ENCODE measurements around the gene DUSP22. TPM values are rescaled to one million over a fixed set of nuclear protein-coding genes. Genes with fewer than 3 reads are reported as not detected.

Gene DUSP22
- polyA plus RNA-seq, 1 of the 3 experiments (the other 2 are of a cell fraction): 6.8 TPM

DNA sequence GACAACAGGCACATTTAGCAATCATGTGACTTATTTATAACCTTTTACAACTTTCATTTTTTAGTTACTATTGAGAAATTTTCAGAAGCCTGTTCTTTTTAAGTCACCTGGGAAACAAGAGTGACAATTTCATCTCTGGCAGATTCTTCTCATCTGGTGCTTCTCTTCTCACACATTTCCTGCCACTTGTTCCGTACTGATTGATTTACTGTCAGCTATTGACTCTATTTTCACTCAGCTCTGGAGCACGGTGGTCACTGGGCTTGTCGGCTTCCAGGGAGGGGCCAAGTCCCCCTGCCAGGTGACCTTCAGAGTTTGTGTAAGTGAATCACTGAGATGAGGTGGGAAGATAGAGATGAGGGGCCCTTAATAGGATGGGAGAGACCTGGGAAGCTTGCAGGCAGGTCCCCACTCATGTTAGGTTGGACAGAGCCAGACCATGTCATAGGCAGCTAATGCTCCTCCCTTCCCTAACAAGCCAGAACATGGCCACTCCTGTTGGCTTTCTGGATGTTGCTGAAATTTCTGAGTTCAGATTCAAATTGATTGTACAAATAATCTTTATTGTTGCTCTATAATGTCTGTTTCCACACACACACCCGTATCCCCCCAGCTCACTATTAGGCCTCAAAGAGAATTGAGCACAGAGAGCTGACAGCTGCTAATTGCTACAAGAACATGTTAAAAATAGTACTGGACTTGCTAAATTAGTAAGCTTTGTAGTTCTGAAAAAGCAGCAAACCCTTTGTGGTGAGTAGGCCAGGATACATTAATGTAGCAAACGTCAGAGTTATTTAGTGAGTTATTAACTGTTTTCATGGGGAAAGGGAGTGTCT lies 13.3 kb downstream of the DUSP22 start (continued):
- TF ChIP-seq, protein P1, sequence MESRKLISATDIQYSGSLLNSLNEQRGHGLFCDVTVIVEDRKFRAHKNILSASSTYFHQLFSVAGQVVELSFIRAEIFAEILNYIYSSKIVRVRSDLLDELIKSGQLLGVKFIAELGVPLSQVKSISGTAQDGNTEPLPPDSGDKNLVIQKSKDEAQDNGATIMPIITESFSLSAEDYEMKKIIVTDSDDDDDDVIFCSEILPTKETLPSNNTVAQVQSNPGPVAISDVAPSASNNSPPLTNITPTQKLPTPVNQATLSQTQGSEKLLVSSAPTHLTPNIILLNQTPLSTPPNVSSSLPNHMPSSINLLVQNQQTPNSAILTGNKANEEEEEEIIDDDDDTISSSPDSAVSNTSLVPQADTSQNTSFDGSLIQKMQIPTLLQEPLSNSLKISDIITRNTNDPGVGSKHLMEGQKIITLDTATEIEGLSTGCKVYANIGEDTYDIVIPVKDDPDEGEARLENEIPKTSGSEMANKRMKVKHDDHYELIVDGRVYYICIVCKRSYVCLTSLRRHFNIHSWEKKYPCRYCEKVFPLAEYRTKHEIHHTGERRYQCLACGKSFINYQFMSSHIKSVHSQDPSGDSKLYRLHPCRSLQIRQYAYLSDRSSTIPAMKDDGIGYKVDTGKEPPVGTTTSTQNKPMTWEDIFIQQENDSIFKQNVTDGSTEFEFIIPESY (IDR thresholded peaks at IDR 0.05; ENCODE audit: borderline replicate concordance, low read depth): no peak
- no peak for TF ChIP-seq NFIC (IDR thresholded peaks at IDR 0.05; ENCODE audit: borderline replicate concordance)
- no peak for TF ChIP-seq EP300 (IDR thresholded peaks at IDR 0.05; ENCODE audit: borderline replicate concordance in 1 of 2, low read depth in 1 of 2, low read length in 1 of 2)
- TF ChIP-seq, protein P2, sequence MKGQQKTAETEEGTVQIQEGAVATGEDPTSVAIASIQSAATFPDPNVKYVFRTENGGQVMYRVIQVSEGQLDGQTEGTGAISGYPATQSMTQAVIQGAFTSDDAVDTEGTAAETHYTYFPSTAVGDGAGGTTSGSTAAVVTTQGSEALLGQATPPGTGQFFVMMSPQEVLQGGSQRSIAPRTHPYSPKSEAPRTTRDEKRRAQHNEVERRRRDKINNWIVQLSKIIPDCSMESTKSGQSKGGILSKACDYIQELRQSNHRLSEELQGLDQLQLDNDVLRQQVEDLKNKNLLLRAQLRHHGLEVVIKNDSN (IDR thresholded peaks at IDR 0.05; ENCODE audit: borderline replicate concordance, low read depth): no peak
- TF ChIP-seq, protein P3, sequence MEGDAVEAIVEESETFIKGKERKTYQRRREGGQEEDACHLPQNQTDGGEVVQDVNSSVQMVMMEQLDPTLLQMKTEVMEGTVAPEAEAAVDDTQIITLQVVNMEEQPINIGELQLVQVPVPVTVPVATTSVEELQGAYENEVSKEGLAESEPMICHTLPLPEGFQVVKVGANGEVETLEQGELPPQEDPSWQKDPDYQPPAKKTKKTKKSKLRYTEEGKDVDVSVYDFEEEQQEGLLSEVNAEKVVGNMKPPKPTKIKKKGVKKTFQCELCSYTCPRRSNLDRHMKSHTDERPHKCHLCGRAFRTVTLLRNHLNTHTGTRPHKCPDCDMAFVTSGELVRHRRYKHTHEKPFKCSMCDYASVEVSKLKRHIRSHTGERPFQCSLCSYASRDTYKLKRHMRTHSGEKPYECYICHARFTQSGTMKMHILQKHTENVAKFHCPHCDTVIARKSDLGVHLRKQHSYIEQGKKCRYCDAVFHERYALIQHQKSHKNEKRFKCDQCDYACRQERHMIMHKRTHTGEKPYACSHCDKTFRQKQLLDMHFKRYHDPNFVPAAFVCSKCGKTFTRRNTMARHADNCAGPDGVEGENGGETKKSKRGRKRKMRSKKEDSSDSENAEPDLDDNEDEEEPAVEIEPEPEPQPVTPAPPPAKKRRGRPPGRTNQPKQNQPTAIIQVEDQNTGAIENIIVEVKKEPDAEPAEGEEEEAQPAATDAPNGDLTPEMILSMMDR (IDR thresholded peaks at IDR 0.05): no peak
- no peak for TF ChIP-seq MEF2A (IDR thresholded peaks at IDR 0.05; ENCODE audit: borderline replicate concordance, low read depth)
- TF ChIP-seq MXI1 (IDR thresholded peaks at IDR 0.05; ENCODE audit: low read depth, low read length): no peak
- no peak for TF ChIP-seq TAF1 (IDR thresholded peaks at IDR 0.05; ENCODE audit: borderline replicate concordance, low read depth, low read length)

DNA sequence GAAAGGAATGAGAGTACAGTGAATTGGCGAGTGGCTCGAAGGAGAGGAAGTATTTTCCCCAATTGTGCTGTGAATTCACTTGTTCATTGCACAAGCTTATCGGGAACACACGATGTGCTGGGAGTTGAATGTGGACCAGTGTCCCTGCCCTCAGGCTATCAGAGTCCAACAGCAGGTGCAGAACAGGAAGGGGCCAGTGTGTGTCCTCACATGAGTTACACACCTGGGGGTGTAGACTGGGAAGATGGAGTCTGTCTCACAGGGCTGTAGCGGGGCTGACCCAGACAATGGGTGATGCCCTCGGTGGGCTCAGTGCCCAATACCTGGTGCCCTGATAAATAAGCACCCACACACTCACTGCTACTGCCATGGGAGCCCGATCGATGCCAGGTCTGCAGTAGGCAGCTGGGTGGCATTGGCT lies 14.4 kb downstream of the DUSP22 start:
- CTCF ChIA-PET: interaction anchor here (1.1 to 1.3 kb wide), 2 partner anchors 9 to 11 kb away, joined by 3 to 4 read pairs; no protein-coding TSS in a partner anchor
- H3K36me3 ChIP-seq (replicated peaks in 1 of 2; ENCODE audit: control insufficient read depth in 1 of 2, insufficient read depth in 2 of 2, low read length in 1 of 2): no peaks in the 10 kb centered on the region
- no peak overlapping the region for H3K27ac ChIP-seq (ENCODE audit: low read depth in 2 of 2, low read length in 1 of 2)
- H3K9ac ChIP-seq: no peak overlapping the region
- H3K4me3 ChIP-seq (ENCODE audit: low read depth in 2 of 2, low read length in 1 of 2): no peak overlapping the region
- no peaks in the 10 kb centered on the region for H3K9me2 ChIP-seq
- no peaks in the 10 kb centered on the region for H3K4me1 ChIP-seq (ENCODE audit: control insufficient read depth in 1 of 2, insufficient read depth in 2 of 2, low read depth in 1 of 2, low read length in 1 of 2)
- H3K4me2 ChIP-seq: no peak overlapping the region
- no peaks in the 10 kb centered on the region for H4K20me1 ChIP-seq (ENCODE audit: insufficient read depth)
- TF ChIP-seq, protein P4, sequence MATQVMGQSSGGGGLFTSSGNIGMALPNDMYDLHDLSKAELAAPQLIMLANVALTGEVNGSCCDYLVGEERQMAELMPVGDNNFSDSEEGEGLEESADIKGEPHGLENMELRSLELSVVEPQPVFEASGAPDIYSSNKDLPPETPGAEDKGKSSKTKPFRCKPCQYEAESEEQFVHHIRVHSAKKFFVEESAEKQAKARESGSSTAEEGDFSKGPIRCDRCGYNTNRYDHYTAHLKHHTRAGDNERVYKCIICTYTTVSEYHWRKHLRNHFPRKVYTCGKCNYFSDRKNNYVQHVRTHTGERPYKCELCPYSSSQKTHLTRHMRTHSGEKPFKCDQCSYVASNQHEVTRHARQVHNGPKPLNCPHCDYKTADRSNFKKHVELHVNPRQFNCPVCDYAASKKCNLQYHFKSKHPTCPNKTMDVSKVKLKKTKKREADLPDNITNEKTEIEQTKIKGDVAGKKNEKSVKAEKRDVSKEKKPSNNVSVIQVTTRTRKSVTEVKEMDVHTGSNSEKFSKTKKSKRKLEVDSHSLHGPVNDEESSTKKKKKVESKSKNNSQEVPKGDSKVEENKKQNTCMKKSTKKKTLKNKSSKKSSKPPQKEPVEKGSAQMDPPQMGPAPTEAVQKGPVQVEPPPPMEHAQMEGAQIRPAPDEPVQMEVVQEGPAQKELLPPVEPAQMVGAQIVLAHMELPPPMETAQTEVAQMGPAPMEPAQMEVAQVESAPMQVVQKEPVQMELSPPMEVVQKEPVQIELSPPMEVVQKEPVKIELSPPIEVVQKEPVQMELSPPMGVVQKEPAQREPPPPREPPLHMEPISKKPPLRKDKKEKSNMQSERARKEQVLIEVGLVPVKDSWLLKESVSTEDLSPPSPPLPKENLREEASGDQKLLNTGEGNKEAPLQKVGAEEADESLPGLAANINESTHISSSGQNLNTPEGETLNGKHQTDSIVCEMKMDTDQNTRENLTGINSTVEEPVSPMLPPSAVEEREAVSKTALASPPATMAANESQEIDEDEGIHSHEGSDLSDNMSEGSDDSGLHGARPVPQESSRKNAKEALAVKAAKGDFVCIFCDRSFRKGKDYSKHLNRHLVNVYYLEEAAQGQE (IDR thresholded peaks at IDR 0.05; ENCODE audit: low read depth, low read length): no peak
- no peak for TF ChIP-seq RCOR1 (IDR thresholded peaks at IDR 0.05; ENCODE audit: low read length)
- no peak for TF ChIP-seq SIN3A (IDR thresholded peaks at IDR 0.05; ENCODE audit: borderline replicate concordance, low read depth, low read length)
- TF ChIP-seq, protein P3 (IDR thresholded peaks at IDR 0.05): no peak
- no peak for TF ChIP-seq FOXJ3 (CRISPR knock-in tag; IDR thresholded peaks at IDR 0.05)
- no peak for TF ChIP-seq RXRA (IDR thresholded peaks at IDR 0.05; ENCODE audit: borderline replicate concordance, low read depth)
- no peak for TF ChIP-seq NRF1 (IDR thresholded peaks at IDR 0.05; ENCODE audit: low read depth, low read length)
- TF ChIP-seq GATA2 (CRISPR knock-in tag; IDR thresholded peaks at IDR 0.05): no peak
- no peaks in the 10 kb centered on the region for H3K79me2 ChIP-seq (ENCODE audit: insufficient read depth)
- 59% methylated on average over 8 of the region's 8 CpGs for WGBS (ENCODE audit: low lambda C conversion rate)
- H2AFZ ChIP-seq (ENCODE audit: low read depth): no peak overlapping the region
- POLR2A ChIA-PET: no interaction called here
- H3K9me3 ChIP-seq: no peaks in the 10 kb centered on the region
- no peaks in the 10 kb centered on the region for H3F3A ChIP-seq (replicated peaks; ENCODE audit: insufficient read depth)
- no peak for DNase-seq
- peaks cover 34% of the 10 kb centered on the region; the same call in 1 of the 2 replicates for H3K27me3 ChIP-seq (ENCODE audit: insufficient read depth)
